GM23338 (cell line): ENCODE measurements around the gene RAD54L. TPM values are rescaled to one million over a fixed set of nuclear protein-coding genes. Genes with fewer than 3 reads are reported as not detected.

Experiments
- JUNB ChIP-seq: IDR thresholded peaks from one replicate; pipeline ENCODE4 v1.6.1; 2016; ENCODE audit warnings: antibody characterized with exemption; ENCODE audit not compliant: unreplicated experiment
- NANOG ChIP-seq: IDR thresholded peaks from 2 replicates; pipeline ENCODE4 v1.6.1; 2016; ENCODE audit warnings: antibody characterized with exemption, borderline replicate concordance
- POLR2AphosphoS5 ChIP-seq: IDR thresholded peaks from 2 replicates; pipeline ENCODE4 v1.6.1; 2016; ENCODE audit warnings: antibody characterized with exemption, low read depth
- polyA plus RNA-seq: library from polyadenylated mRNA; unstranded; fragments of >200 nt; fragmentation: Nextera tagmentation; extraction: Ambion mirVana; gene quantifications from 2 replicates; pipeline ENCODE4 v1.2.1, GENCODE V29; 2016
- total RNA-seq: library from RNA; depleted of rRNA; stranded (reverse); fragments of >200 nt; shearing (Covaris generic); gene quantifications from 2 replicates; pipeline ENCODE4 v1.2.3, GENCODE V29; 2014
- TF ChIP-seq, protein P1 (sequence below): fragments of 250-450 bp; sonication (Bioruptor Pico); IDR thresholded peaks from 2 replicates; pipeline ENCODE4 v1.5.0; 2020; ENCODE audit warnings: mild to moderate bottlenecking, moderate library complexity
- TF ChIP-seq, protein P2 (sequence below): IDR thresholded peaks from 2 replicates; pipeline ENCODE4 v1.6.1; 2016; ENCODE audit warnings: antibody characterized with exemption
- TF ChIP-seq, protein P3 (sequence below), 2 experiments: fragments of 200-600 bp in 1 of 2; sonication (generic) in 1 of 2; conservative IDR thresholded peaks; 2 replicates each; pipeline versions ENCODE4 v1.5.1 to v1.6.1; 2016 to 2017; ENCODE audit warnings: antibody characterized with exemption in 2 of 2, low read depth in 2 of 2, mild to moderate bottlenecking in 2 of 2, moderate library complexity in 1 of 2

Gene RAD54L
- total and polyA plus RNA-seq, 2 experiments from 2014 or later = 26.4 to 48.1 TPM

DNA sequence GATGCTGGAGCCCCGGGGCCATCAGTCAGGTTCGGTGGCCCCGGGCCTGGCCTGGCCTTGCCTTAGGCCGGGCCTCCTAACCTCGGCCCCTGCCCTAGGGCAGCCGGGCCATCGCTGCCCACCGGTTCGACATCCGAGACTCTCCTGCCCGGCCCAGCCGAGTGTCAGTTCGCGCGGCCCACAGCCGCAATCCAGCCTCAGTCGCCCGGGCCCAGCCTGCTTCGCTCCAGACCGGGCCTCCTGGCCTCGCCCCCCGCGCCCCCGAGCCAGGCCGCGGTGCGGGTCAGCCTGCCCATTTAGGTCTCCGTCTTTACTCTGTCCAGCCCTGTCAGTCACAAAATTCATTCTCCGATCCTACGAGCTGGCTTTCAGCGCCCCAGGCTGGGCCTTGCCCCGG lies 55.1 kb downstream of the RAD54L start (continued):
- TF ChIP-seq, protein P1, sequence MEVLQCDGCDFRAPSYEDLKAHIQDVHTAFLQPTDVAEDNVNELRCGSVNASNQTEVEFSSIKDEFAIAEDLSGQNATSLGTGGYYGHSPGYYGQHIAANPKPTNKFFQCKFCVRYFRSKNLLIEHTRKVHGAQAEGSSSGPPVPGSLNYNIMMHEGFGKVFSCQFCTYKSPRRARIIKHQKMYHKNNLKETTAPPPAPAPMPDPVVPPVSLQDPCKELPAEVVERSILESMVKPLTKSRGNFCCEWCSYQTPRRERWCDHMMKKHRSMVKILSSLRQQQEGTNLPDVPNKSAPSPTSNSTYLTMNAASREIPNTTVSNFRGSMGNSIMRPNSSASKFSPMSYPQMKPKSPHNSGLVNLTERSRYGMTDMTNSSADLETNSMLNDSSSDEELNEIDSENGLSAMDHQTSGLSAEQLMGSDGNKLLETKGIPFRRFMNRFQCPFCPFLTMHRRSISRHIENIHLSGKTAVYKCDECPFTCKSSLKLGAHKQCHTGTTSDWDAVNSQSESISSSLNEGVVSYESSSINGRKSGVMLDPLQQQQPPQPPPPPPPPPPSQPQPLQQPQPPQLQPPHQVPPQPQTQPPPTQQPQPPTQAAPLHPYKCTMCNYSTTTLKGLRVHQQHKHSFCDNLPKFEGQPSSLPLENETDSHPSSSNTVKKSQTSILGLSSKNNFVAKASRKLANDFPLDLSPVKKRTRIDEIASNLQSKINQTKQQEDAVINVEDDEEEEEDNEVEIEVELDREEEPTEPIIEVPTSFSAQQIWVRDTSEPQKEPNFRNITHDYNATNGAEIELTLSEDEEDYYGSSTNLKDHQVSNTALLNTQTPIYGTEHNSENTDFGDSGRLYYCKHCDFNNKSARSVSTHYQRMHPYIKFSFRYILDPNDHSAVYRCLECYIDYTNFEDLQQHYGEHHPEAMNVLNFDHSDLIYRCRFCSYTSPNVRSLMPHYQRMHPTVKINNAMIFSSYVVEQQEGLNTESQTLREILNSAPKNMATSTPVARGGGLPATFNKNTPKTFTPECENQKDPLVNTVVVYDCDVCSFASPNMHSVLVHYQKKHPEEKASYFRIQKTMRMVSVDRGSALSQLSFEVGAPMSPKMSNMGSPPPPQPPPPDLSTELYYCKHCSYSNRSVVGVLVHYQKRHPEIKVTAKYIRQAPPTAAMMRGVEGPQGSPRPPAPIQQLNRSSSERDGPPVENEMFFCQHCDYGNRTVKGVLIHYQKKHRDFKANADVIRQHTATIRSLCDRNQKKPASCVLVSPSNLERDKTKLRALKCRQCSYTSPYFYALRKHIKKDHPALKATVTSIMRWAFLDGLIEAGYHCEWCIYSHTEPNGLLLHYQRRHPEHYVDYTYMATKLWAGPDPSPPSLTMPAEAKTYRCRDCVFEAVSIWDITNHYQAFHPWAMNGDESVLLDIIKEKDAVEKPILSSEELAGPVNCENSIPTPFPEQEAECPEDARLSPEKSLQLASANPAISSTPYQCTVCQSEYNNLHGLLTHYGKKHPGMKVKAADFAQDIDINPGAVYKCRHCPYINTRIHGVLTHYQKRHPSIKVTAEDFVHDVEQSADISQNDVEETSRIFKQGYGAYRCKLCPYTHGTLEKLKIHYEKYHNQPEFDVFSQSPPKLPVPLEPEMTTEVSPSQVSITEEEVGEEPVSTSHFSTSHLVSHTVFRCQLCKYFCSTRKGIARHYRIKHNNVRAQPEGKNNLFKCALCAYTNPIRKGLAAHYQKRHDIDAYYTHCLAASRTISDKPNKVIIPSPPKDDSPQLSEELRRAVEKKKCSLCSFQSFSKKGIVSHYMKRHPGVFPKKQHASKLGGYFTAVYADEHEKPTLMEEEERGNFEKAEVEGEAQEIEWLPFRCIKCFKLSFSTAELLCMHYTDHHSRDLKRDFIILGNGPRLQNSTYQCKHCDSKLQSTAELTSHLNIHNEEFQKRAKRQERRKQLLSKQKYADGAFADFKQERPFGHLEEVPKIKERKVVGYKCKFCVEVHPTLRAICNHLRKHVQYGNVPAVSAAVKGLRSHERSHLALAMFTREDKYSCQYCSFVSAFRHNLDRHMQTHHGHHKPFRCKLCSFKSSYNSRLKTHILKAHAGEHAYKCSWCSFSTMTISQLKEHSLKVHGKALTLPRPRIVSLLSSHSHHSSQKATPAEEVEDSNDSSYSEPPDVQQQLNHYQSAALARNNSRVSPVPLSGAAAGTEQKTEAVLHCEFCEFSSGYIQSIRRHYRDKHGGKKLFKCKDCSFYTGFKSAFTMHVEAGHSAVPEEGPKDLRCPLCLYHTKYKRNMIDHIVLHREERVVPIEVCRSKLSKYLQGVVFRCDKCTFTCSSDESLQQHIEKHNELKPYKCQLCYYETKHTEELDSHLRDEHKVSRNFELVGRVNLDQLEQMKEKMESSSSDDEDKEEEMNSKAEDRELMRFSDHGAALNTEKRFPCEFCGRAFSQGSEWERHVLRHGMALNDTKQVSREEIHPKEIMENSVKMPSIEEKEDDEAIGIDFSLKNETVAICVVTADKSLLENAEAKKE (CRISPR knock-in tag) = no peak
- no peak for TF ChIP-seq NANOG
- TF ChIP-seq, protein P2, sequence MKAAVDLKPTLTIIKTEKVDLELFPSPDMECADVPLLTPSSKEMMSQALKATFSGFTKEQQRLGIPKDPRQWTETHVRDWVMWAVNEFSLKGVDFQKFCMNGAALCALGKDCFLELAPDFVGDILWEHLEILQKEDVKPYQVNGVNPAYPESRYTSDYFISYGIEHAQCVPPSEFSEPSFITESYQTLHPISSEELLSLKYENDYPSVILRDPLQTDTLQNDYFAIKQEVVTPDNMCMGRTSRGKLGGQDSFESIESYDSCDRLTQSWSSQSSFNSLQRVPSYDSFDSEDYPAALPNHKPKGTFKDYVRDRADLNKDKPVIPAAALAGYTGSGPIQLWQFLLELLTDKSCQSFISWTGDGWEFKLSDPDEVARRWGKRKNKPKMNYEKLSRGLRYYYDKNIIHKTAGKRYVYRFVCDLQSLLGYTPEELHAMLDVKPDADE = no peak
- TF ChIP-seq JUNB = no peak
- TF ChIP-seq, protein P3, sequence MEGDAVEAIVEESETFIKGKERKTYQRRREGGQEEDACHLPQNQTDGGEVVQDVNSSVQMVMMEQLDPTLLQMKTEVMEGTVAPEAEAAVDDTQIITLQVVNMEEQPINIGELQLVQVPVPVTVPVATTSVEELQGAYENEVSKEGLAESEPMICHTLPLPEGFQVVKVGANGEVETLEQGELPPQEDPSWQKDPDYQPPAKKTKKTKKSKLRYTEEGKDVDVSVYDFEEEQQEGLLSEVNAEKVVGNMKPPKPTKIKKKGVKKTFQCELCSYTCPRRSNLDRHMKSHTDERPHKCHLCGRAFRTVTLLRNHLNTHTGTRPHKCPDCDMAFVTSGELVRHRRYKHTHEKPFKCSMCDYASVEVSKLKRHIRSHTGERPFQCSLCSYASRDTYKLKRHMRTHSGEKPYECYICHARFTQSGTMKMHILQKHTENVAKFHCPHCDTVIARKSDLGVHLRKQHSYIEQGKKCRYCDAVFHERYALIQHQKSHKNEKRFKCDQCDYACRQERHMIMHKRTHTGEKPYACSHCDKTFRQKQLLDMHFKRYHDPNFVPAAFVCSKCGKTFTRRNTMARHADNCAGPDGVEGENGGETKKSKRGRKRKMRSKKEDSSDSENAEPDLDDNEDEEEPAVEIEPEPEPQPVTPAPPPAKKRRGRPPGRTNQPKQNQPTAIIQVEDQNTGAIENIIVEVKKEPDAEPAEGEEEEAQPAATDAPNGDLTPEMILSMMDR (conservative IDR thresholded peaks at IDR 0.05; ENCODE audit: low read depth in 2 of 2) = no peak
- no peak for TF ChIP-seq POLR2AphosphoS5
